ENCODE measurements around the gene ZDBF2. TPM values are rescaled to one million over a fixed set of nuclear protein-coding genes. Genes with fewer than 3 reads are reported as not detected.
A peak's percentile ranks its signal among the peaks of the same experiment; 100 is the strongest.
"Not testable (repeated sequence)": the region's sequence is repeated elsewhere in the genome, so short reads cannot be mapped to it uniquely, and the experiment has no call there.

ZDBF2 gene
- total RNA-seq, 1 donor from 2014 or later = 6.6 TPM

DNA sequence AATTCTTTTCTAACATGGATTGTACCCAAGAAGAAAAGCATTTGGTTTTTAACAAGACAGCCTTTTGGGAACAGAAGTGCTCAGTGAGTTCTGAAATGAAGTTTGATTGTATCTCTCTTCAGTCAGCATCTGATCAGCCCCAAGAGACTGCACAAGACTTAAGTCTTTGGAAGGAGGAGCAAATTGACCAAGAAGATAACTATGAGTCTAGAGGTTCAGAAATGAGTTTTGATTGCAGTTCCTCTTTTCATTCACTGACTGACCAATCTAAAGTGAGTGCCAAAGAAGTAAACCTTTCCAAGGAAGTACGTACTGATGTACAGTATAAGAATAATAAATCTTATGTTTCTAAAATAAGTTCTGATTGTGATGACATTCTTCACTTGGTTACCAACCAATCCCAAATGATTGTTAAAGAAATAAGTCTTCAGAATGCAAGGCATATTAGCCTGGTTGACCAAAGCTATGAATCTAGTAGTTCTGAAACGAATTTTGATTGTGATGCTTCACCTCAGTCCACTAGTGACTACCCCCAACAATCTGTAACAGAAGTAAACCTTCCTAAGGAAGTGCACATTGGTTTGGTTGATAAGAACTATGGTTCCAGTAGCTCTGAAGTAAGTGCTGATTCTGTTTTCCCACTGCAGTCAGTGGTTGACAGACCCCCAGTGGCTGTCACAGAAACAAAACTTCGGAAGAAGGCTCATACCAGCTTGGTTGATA is 31.2 kb downstream of the ZDBF2 start:
- intact Hi-C loops (cut with micrococcal nuclease) = no loop called here
- no peak for ATAC-seq
- no peak for DNase-seq

DNA sequence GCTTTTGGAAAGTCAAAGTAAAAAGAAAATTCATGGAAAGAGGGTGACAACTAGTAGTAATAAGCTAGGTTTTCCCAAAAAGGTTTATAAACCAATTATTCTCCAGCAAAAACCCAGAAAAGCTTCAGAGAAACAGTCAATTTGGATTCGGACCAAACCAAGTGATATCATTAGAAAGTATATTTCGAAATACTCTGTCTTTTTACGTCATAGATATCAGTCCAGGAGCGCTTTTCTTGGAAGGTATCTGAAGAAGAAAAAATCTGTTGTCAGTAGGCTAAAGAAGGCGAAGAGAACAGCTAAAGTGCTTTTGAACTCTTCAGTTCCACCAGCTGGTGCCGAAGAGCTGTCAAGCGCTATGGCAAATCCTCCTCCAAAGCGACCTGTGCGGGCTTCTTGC is 36.6 kb downstream of the ZDBF2 start:
- intact Hi-C loops (cut with micrococcal nuclease) = no loop called here
- ATAC-seq (no peak), DNase-seq (no peak)

DNA sequence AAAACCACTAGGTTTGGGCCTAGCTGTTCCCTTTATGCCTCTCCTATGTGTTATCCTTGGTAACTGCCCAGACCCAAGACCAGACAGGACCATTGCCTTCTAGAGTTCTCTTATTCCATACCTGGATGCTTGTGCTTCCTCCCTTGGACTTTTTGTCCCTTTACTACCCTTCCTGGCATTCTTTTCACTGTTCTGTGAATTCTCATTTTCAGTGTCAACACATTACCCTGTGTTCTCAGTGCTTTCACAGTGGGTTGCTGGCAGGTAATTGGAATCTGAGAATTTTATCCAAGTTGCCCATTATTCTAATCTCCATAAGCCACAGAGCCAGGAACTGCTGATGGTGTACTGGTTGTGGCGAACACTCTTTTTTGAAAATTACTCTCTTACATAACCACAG is 41.7 kb downstream of the ZDBF2 start:
- intact Hi-C loops (cut with micrococcal nuclease) = no loop called here
- DNase-seq = no peak
- no peak for ATAC-seq

DNA sequence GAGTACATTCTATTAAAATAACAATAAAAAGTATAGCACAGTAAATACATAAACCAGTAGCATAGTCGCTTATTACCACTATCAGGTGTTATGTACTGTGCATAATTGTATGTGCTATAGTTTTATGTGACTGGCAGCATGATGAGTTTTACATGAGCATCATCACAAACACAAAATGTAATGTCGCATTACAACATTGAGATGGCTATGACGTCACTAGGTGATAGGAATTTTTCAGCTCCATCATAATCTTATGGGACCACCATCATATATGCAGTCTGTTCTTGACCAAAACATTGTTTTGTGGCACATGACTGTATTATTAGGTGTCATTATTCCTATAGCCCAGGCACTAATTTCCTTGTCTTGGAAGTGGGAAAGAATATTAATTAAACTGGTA is 48.6 kb downstream of the ZDBF2 start:
- ATAC-seq = no peak
- intact Hi-C loops (cut with micrococcal nuclease) = no loop called here
- DNase-seq = no peak

DNA sequence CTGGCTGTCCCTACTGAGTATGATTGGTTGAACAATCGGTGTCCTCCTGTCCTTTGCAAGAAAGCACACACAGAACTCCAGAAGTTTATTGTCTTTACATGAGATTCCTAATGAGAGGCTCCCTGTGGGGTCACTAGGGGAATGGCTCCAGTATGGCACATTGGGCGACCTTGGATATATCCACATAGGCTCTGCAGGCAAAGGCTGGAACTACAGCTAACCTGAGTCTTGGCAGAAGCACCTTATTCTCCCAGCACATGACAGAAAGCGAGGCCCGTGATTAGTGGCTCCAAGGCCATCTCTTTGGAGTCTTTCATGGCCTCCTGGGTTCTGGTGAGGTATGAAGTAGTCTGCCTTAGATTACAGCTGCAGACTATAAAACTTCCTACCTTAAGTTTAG is 49.0 kb downstream of the ZDBF2 start:
- ATAC-seq (no peak), DNase-seq (no peak)
- intact Hi-C loops (cut with micrococcal nuclease) = no loop called here

DNA sequence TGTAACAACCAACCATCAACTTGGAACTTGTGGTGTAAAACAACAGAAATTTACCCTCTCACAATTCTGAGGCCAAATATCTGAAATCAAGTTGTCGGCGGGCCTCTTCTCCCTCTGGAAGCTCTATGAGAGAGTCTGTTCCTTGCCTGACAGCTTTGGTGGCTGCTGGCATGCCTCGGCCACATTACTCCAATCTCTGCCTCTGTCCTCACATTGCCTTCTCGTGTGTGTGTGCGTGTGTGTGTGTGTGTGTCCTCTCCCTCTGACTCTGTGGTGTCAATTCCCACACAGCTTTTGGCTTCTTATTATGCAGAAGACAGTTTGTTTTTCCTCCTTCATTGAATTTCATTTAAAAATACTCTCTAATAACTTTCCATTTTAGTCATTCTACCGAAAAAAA is 50.4 kb downstream of the ZDBF2 start:
- no peak for ATAC-seq
- intact Hi-C loops (cut with micrococcal nuclease) = no loop called here
- peak; percentile 31 for DNase-seq

DNA sequence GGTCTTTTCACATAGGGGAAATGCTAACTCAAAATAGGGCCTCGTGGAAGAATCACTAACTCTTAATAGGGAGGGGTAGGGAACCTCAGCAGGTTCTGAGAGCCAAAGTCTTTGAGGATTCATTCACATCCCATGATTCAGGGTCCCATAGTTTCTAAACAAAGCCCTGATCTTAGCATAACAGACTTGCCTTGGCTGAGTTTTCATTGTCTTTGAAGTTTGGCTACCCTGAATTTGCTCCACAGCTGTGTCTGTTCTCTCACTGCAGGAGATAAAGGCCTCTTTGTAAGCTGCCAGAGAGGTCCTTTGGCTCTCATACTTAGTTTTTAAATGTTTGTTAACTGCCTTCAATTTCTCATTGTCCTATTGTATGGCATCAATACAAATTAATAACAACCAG is 54.5 kb downstream of the ZDBF2 start:
- ATAC-seq (no peak), DNase-seq (no peak)
- intact Hi-C loops (cut with micrococcal nuclease) = no loop called here

DNA sequence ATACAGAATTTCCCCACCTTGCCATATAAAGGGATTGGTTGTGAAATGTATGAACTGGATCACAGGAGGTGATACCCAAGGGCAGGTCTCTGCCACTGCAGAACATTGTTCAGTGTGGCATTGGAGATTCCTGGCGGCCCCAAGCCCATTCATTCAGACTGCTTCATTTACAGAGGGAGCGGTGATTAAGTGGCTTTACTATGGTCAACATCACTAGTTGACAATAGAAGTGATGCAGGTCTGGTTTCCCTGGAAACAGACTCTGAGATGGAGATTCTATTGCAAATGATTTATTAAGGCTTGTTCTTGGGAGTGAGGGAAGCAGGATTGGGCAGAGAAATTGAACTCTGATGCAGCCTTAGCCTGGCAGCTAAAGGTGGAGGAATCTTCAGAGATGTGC is 62.4 kb downstream of the ZDBF2 start:
- intact Hi-C loops (cut with micrococcal nuclease) = no loop called here
- ATAC-seq (no peak), DNase-seq (no peak)

DNA sequence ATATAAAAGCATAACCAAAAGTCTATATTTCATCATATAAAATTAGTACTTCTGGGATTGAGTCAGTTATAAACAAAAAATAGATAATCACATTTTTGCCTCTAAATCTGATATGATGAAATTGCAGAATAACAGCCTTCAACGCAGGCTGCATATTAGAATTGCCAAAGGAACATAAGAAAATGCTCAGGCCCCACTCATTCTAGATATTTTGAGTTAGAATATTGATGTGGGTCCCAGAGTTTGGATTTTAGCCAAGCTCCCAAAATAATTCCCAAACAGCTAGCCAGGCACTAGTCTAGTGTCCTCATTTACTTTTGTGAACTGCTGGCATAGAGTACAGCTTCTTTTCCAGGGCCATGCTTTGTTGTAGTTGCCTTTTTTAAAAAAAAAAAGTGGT is 63.5 kb downstream of the ZDBF2 start:
- intact Hi-C loops (cut with micrococcal nuclease) = no loop called here
- DNase-seq = no peak
- ATAC-seq = no peak

DNA sequence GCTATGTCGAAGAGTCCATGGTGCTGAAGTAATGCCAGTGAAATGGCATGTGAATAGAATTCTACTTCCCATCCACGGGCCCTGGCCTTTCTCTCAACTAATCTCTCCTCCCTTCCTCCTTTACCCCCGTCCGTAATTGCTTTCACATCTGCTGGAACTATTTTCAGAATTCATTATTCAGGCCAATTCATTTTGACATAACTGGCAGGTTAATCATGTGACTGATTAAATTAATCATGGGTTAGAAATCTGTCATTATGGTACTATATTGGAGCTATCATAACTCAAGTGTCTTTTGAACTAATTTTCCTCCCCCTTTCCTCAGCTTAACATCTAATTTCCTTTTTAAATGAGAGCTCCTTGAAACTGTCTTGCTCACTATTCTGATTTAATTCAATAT is 66.9 kb downstream of the ZDBF2 start:
- ATAC-seq (no peak), DNase-seq (no peak)
- intact Hi-C loops (cut with micrococcal nuclease) = no loop called here

DNA sequence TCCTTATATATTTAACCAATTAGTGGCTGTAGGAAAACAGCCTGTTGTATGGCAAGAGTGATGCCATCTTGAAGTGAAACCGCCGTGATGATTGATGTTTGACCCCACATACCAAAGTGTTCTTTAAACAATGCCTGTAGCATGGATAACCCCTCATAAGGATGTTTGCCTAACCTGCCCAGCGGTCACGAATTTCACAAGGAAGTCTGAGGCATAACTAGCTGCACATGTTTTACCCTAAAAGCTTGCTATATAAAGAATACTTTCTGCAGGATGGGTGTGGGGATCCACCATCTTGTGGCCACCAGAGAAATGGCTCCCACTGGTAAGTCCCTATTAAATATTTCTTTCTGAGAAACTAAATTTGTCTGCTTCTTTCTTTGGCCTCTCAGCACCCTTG is 68.7 kb downstream of the ZDBF2 start:
- intact Hi-C loops (cut with micrococcal nuclease) = no loop called here
- no peak for DNase-seq
- no peak for ATAC-seq

DNA sequence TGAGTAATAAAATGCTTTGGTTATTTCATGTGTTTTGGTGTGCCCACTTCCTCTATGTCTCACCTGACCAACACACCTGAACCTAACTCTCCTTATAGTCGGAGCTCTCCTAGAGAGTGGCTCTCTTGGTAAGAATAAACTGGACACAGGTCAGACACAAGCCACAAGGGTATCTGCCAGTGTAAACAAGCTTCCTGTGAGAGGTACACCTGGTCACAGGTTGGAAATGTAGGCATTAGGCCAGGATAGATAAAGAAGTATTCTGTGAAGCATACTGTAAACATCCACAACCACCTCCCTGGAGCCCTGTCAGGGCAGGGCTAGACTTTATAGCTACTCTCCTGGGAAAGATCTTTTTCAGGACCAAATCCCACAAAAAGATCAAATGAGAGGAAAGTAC is 69.4 kb downstream of the ZDBF2 start:
- intact Hi-C loops (cut with micrococcal nuclease) = no loop called here
- ATAC-seq = no peak
- DNase-seq = no peak

DNA sequence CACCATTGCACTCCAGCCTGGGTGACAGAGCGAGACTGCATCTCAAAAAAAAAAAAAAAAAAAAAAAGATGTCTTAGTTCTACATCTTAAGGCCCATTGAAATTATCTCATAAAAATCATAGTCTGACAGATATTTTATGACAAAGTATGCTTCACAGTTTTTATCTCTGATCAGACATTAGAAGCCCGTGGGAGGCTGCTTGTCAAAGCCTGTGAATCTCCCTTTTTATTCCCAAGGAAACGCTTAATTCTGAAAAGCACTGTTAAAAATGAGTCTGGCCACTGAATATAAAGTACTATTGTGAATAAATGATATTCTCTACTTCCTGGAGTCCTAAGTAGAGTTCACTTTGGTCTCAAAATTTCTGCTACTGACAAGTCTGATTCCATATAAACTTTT is 71.1 kb downstream of the ZDBF2 start:
- intact Hi-C loops (cut with micrococcal nuclease) = no loop called here
- no peak for DNase-seq
- ATAC-seq = no peak

DNA sequence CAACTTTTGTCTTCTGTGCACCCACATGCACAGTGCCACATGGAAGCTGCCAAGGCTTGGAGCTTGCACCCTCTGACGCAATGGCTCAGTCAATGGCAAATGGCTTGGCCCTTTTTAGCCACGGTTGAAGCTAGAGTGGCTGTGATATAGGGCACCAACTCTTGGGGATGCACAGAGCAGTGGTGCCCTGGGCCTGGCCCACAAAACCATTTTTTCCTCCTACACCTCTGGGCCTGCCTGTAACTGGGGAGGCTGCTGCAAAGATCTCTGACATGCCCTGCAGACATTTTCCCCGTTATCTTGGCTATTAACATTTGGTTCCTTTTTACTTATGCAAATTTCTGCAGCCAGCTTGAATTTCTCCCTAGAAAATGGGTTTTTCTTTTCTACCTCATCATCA is 74.9 kb downstream of the ZDBF2 start:
- no peak for DNase-seq
- intact Hi-C loops (cut with micrococcal nuclease) = no loop called here
- ATAC-seq = no peak

DNA sequence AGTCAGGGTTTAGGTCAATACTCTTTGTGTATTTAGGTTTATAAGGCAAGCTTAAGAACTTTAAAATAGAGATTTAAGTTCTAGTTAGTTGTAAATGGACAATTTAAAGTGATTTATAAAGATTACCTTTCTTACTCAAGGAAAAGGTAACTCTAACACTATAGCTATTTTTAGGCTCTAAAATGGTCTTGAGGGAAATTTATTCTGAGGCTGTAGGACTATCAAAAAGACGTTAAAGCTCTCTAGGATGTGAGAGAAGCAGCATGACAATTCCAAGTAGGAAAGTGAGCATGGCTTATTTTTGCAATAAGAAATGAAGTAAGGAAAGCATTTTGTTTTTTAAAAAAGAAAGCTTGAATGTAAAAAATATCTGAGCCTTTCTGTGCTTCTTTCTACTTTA is 78.1 kb downstream of the ZDBF2 start:
- ATAC-seq (no peak), DNase-seq (no peak)
- intact Hi-C loops (cut with micrococcal nuclease) = no loop called here

DNA sequence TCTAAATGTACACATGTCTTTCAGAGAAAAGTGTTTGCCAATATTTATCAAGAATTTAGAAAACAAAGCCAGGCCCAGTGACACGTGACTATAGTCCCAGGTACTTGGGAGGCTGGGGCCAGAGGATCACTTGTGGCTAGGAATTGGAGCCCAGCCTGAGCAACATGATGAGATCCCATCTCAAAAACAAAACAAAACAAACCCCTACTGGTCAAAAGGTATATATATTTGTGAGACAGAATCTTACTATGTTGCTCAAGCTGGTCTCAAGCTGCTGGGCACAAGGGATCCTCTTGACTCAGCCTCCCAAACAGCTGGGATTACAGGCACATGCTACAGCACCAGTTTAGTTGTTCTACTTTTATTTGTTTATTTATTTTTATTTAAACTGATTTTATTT is 79.2 kb downstream of the ZDBF2 start:
- no peak for DNase-seq
- intact Hi-C loops (cut with micrococcal nuclease) = no loop called here
- no peak for ATAC-seq

DNA sequence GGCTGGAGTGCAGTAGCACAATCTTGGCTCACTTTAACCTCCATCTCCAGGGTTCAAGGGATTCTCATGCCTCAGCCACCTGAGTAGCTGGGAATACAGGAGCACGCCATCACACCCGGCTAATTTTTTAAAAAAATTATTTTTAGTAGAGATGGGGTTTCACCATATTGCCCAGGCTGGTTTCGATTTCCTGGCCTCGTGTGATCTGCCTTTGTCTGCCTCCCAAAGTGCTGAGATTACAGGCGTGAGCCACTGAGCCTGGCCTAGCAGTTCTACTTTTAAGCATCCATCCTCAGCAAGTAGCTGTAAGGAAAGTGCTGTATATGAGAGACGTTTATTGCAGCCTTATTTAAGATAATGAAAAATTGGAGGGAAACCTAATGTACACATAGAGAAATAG is 79.7 kb downstream of the ZDBF2 start:
- intact Hi-C loops (cut with micrococcal nuclease) = no loop called here
- ATAC-seq (no peak), DNase-seq (no peak)

DNA sequence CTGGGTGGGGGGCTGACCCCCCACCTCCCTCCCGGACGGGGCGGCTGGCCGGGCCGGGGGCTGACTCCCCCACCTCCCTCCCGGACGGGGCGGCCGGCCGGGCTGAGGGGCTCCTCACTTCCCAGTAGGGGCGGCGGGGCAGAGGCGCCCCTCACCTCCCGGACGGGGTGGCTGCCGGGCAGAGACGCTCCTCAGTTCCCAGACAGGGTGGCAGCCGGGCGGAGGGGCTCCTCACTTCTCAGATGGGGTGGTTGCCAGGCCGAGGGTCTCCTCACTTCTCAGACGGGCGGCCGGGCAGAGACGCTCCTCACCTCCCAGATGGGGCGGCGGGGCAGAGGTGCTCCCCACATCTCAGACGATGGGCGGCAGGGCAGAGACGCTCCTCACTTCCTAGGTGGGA is 82.4 kb downstream of the ZDBF2 start:
- DNase-seq; ATAC-seq; intact Hi-C loops (cut with micrococcal nuclease): not testable (repeated sequence)

DNA sequence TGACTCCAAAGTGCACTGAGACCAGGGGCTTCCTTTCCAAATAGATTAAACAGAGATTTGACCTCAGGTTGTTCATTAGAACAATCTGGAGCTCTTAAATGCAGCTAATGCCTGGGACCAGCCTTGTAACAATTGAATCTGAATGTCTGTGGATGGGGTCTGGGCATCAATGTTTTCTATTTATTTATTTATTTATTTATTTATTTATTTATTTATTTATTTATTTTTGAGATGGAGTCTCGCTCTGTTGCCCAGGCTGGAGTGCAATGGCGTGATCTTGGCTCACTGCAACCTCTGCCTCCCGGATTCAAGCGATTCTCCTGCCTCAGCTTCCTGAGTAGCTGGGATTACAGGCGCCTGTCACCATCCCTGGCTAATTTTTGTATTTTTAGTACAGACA is 86.4 kb downstream of the ZDBF2 start:
- ATAC-seq; intact Hi-C loops (cut with micrococcal nuclease); DNase-seq: not testable (repeated sequence)

DNA sequence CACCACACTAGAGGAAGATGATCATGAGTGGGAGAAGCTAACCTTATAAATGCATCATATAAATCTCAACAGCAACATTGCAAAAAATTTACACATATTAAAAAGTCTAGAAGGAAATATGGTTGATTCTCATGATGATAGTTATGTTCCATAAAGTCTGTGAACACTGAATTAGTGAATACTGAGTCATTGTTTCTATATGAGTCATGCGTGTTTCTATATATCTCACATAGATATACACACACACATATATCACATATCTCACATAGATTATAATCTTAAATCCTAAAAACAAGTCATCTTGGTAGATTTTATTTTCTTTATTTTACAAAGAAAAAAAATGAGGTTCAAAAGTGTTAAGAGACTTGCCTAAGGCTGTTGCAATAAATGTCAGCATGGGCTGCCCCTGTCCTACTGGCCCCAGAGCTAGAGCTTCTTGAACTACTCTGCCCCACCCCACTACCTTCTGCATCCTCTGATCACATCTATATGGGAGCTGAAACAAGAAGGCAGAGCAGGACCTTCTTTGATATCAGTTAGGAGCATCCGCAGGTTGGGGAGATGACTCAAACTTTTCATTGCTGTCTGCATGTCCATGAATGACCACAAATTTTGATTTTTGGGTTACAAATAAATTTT is 87.1 kb downstream of the ZDBF2 start:
- intact Hi-C loops (cut with micrococcal nuclease) = no loop called here
- DNase-seq = no peak

More for the DNA sequence above, 87.1 kb downstream of the ZDBF2 start:
- ATAC-seq = no peak
